NCI-H774 (cell line): Measurements from ENCODE around the gene CAV3.
"Not testable (repeated sequence)": the region's sequence is repeated elsewhere in the genome, so short reads cannot be mapped to it uniquely, and the experiment has no call there.

Experiments used
- DNase-seq: peaks from one replicate; lab custom pipeline; 2025; lab: John Stamatoyannopoulos, UW

The CAV3 gene

GRCh38 chr3:8733332-8734094 lies at the start of gene CAV3:
CAV3 (plus strand) TSS chr3:8733802; CDS start chr3:8733877, 75 bp downstream.
- DNase-seq: no peak

DNA sequence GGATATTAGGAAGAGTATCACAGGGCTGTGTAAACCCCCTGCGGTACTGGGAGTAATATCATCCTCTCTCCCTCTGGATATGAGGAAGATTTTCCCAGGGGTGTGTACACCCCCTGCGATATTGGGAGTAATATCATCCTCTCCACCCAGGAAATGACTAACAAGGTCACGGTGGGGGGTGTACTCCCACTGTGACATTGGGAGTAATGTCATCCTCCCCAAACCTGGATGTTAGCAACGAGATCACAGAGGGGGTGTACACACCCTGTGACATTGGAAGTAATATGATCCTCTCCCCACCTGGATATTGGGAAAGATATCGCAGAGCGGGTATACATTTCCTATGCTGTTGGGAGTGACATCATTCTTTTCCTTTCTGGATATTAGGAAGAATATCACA lies 48.6 kb upstream of the CAV3 start:
- DNase-seq: not testable (repeated sequence)

DNA sequence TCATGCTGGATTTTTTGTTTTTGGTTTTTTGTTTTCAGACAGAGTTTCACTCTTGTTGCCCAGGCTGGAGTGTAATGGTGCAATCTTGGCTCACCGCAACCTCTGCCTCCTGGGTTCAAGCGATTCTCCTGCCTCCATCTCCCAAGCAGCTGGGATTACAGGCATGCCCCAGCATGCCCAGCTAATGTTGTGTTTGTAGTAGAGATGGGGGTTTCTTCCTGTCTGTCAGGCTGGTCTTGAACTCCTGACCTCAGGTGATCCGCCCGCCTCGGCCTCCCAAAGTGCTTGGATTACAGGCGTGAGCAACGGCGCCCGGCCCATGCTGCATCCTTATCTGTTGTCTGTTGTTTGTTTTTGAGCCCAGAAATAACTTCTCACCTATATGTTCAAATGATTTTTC lies 42.3 kb upstream of the CAV3 start:
- not testable (repeated sequence) for DNase-seq

DNA sequence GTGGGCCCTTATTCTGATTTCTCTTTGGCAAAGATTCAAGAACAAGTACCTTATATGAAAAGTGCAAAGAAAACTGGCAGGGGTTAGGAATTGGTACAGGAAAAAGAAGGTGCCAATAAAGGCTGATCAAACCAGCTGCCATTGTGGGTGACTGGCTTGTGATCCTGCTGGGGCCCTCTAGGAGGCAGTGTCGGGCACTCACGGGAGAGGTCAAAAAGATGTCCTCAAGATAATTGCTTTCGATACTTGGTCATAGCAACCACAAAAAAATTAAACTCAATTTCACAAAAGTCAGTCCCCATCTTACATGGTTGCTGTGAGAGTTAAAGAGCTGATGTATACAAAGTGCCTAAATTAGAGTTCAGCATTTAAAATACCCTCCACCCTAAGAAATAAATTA lies 31.0 kb upstream of the CAV3 start:
- no peak for DNase-seq

DNA sequence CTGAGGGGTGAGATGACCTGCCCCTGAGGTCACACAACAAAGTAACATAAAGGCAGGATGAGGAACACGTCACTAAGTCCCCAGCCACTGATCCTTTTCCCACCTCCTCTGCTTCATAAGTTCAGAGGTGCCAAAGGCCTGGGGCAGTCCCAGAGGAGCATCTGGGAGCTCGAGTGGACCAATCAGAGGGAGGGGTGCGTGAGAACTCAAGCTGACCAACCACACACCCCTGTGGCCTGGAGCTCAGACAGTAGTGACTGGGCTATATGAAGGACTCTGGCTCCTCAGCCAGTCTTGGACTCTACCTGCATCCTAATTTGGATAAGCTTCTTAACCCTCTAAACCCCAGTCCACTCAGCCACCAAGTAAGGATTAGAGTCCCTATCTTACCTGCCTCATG lies 28.0 kb upstream of the CAV3 start:
- DNase-seq: no peak

DNA sequence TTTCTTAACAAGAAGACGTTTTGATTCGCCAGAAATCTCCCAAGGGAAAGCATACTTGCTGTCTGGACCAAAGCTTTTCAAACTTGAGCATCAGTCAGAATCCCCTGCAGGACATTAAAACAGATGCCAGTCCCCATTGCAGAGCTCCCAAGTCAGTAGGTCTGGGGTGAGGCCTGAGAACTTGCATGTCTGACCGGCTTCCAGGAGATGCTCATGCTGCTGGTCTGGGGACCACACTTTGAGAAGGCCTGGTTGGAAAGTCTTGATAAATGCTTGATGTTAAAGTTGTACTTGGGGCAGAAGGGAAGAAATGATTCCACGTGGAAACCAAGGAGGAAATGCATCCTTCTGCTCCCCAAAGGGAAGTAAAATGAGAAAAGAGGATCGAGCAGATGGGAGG lies 24.3 kb upstream of the CAV3 start:
- no peak for DNase-seq

DNA sequence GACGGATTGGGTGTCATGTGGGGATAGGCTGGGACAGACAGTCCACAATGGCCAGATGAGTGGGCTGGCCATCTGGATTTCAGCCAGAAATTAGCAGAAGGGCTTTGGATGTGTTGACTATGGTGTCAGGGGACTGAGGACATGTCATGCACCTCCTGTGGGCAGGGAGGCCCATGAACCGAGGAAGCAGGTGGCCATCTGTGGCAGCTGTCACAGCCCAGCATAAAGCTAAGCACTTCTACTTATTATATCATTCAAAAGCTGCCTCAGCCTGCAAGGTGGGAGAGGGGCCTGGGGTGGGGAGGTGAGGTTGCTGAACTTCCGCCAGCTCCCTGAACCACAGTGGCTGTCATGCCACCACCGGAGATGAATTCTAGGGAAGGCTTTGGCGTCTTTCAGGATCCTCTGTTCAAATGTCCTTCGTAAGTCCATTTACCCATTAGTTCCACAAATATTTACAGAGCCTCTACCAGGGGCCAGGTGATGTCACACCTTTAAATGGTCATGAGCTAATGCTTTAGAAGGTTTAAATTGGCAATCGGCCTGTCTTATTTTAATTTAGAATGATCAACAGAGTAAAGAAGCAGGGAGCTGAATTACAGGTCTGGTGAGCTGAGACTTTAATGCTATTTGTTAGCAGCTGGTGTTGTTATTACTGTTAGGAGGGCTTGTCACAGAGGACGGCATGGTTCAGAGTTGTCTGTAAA lies 23.6 kb upstream of the CAV3 start:
- peak; percentile 86 for DNase-seq

- no peak for DNase-seq
Observed at GRCh38 chr3:8712045-8712907, 21.3 kb upstream of the CAV3 start.

DNA sequence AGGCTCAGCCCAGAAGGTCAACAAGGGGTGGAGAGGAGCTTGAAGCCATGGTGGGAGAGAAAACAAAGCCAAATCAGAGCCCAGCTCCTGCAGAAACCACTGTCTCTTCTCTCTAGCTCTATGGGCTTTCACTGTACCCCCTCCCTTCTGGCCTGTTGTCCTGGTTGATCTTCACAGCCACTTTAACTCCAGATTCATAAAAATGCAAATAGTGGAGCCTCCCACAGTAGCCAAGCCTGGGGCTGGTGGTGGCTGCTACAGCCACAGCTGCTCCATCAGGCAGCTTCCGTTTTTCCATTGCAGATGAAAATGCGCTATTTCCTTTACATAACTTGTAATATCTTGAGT lies 20.7 kb upstream of the CAV3 start:
- DNase-seq: no peak

GRCh38 chr3:8713901-8714759 lies 19.5 kb upstream of the CAV3 start:
- no peak for DNase-seq

GRCh38 chr3:8715757-8716156 lies 17.8 kb upstream of the CAV3 start:
- not testable (repeated sequence) for DNase-seq

- DNase-seq: no peak
Observed at GRCh38 chr3:8722808-8723207, 10.8 kb upstream of the CAV3 start.

GRCh38 chr3:8723612-8724011 lies 10.0 kb upstream of the CAV3 start:
- no peak for DNase-seq

GRCh38 chr3:8724108-8724752 lies 9.4 kb upstream of the CAV3 start:
- DNase-seq: no peak

DNA sequence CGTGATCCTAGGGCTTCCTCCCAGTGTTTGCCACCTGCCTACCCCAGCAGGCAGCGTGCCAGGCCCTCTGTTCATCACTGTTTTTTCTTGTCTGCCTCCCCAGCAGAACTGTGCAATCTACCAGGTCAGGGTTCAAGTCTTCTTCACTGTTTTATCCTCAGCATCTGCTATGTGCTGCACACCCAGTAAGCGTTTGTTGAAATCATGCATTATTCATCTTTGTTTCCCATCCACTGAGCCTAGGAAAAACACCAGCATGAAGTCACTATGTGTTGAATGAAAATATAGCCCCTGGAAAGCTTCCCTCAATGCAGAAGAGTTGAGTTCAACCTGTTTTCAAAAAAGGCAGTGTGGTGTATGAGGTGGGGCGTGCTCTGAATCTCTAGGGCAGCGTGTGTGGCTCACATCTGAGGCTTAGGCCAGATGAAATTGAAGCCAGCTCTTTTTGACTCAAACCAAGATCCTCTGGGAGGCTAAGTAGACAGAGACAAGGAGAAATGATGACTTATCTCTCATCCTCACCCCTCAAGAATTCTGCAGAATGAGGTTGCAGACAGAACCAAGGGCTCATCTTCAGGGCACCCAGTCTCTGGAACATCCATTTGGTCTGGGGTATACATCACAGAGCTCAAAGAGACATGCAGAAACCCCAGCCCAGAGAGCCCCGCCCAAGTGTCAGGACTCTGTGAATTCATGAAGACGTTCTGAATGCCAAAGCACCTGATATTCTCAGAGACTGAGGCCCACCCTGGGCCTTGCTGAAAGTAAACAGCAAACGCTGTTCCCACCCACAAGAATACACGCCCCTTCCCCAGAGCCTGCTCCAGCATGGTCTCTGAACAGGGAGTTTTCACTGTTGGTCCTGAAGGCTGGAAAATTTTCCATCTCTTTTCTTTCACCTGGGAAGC lies 5.7 kb upstream of the CAV3 start:
- DNase-seq: no peak

- no peak for DNase-seq
Observed at GRCh38 chr3:8729479-8729878, 4.1 kb upstream of the CAV3 start.

DNA sequence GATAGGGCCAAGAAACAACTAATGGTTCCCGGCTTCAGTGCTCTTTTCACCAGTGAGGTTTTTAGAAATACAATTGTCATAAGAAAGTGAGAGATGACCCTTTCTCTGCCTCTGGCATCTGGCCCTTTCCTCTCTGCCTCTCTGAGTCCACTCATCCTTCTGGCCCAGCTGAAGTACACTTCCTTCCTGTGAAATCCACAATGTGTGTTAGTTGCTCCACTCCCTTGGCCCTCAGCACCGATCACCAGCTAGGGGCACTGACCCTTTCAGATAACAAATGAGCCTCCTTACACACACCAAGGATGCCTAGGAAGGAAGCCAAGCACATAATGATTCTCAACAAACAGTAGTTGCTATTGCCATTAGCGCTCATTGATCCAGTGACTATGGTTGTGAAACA lies 2.9 kb upstream of the CAV3 start:
- DNase-seq: no peak

- DNase-seq: no peak
Observed at GRCh38 chr3:8732413-8732812, 1.2 kb upstream of the CAV3 start.

GRCh38 chr3:8734137-8734878 lies 706 bp downstream of the CAV3 start:
- DNase-seq: no peak

DNA sequence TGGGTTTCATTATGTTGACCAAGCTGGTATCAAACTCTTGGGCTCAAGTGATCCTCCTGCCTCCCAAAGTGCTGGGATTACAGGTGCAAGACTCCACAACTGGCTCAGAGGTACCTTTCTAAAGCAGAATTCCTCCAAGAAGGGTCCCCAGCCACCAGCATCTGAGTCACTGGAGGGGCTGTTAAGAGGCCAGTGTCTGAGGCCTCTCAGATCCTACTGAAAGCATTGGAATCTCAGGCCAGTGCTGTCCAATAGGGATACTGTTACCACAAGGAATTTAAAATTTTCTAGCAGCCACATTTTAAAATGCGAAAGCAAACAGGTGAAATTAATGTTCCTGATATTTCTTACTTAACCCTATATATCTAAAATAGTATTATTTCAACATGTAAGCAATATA lies 1.3 kb downstream of the CAV3 start:
- DNase-seq: no peak
